Measurements from ENCODE around the gene MYH15. TPM values are rescaled to one million over a fixed set of nuclear protein-coding genes. Genes with fewer than 3 reads are reported as not detected.

MYH15 gene
- total and polyA plus RNA-seq, 2 of the 8 experiments (the other 6 are each of a cell fraction or from before 2014, with no cell fraction given), result under 0.01 TPM; not detected in 1

DNA sequence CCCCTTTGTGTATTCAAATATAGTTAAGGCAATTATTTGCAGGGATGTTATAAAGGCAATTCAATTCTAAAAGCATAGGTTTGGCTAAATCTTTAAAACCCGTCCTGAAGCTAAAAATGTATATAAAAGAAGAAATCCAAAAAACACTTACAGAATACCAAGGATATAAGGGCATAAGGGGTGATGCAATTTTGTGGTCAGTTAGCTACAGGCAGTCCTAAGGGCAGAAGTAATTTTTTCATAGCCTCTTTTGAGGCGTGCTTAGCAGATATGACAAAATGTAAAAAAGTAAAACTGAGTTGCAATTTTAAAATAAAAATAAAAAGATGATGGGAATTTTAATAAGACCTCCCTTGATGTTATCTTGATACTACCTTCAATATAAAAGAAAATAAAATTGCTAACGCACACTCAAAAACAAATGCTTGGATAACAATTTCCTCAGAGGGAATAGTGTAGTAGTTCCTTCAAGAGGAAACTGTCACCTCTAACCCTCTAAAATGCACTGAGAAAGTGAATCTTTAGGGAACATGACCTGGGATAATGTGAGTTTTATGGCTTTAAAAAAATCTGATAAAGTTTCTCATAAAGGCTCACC, 104.2 kb downstream of the MYH15 start (continued):
- TF ChIP-seq RBBP5 (IDR thresholded peaks at IDR 0.05; ENCODE audit: borderline replicate concordance, low read depth, low read length) (no peak), SP2 (IDR thresholded peaks at IDR 0.05; ENCODE audit: low read length) (no peak)
